ENCODE data around the gene MAST4. TPM values are rescaled to one million over a fixed set of nuclear protein-coding genes. Genes with fewer than 3 reads are reported as not detected.
A peak's percentile ranks its signal among the peaks of the same experiment; 100 is the strongest.

Gene MAST4
- total RNA-seq, 2 donors from 2014 or later: 50.4 to 60.6 TPM

DNA sequence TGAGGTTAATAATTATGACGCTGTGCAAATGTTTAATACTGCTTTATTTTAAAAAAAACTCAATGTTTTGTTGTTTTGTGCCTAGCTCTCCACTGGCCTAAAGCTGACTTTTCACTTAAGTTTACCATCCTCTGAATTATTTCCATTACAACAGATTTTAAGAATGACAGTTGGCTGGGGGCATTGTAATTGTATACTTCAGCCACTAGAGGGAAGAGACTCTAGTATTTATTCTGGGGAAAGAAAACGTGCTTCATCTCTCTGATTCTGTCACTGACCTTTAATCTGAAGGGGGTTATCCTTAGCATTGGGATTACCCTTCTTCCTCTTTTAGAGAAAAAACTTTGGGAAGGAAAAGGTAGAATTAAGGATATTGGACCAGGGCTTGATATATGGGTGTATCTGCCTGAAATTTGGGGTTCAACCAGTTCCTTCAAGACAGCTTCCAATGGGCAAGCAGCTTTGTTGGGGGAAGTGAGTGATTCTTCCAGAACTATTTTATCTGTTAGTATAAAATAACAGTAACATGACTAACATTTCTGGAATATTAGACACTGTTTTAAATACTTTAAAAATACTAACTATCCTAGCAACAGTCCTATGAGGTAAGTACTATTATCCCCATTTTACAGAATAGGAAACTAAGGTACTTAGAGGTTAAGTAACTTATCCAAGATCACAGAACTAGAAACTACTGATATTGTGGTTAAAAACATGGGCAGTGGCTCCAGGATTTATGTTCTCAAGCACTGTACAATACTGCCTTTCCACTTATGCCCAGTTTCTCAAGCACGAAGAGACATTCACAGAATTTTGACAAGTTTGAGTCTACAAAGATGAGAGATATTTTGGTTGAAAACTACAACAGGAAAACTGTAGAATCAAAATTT is 392.0 kb downstream of the MAST4 start:
- Histone ChIP-seq H3K4me1 (peaks cover 0 to 27% of the 10 kb centered on the region in 2 donors), H3K36me3 (no peaks in the 10 kb centered on the region), H3K4me3 (no peak overlapping the region), H3K27ac (no peak overlapping the region), H3K27me3 (no peaks in the 10 kb centered on the region), H3K9me3 (no peaks in the 10 kb centered on the region)
- no peak for DNase-seq (ENCODE audit: low spot score)
- TF ChIP-seq, protein P1, sequence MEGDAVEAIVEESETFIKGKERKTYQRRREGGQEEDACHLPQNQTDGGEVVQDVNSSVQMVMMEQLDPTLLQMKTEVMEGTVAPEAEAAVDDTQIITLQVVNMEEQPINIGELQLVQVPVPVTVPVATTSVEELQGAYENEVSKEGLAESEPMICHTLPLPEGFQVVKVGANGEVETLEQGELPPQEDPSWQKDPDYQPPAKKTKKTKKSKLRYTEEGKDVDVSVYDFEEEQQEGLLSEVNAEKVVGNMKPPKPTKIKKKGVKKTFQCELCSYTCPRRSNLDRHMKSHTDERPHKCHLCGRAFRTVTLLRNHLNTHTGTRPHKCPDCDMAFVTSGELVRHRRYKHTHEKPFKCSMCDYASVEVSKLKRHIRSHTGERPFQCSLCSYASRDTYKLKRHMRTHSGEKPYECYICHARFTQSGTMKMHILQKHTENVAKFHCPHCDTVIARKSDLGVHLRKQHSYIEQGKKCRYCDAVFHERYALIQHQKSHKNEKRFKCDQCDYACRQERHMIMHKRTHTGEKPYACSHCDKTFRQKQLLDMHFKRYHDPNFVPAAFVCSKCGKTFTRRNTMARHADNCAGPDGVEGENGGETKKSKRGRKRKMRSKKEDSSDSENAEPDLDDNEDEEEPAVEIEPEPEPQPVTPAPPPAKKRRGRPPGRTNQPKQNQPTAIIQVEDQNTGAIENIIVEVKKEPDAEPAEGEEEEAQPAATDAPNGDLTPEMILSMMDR (IDR thresholded peaks at IDR 0.05): peak; percentile 85 to 88

DNA sequence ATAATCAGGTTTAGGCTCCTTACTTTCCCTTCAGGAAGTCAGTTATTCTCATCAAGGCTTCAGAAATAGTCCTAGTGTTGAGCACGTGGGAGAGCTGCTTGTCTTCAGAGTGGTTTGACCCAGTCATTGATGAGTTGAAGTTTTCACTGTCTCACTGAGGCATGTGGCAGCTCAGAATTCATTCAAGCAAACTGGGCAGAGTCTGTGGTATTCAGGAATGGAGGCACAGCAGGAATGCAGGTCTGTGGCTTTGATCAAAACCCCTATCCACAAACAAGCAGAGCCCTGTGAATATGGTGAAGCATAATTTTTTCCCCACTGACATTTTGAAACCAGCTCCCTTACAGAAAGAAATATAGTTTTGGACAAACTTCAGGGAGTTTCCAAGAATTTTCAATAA is 393.1 kb downstream of the MAST4 start:
- TF ChIP-seq, protein P1 (IDR thresholded peaks at IDR 0.05): no peak
- Histone ChIP-seq H3K27ac (no peak overlapping the region), H3K4me3 (no peak overlapping the region), H3K4me1 (peaks cover 0 to 27% of the 10 kb centered on the region in 2 donors), H3K36me3 (no peaks in the 10 kb centered on the region), H3K27me3 (no peaks in the 10 kb centered on the region), H3K9me3 (no peaks in the 10 kb centered on the region)
- DNase-seq (ENCODE audit: low spot score): no peak

DNA sequence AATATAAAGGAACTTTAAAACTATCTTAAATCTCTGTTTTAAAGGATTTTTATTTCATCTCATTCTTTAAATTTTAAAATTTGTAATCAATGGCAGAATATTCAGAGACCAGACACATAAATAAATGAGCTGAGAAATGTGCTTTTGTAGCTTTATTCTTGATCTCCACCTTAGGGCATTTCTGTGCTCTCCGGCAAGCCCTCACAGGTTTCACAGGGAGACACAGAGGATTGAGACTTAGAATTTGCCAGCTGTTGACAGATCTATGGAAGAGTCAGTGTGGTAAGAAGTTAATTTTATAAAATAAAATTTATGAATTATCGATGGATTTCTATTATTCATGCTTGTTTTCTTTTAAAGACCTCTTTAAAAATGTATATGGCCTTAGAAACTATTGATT is 393.6 kb downstream of the MAST4 start:
- TF ChIP-seq, protein P1 (IDR thresholded peaks at IDR 0.05): no peak

DNA sequence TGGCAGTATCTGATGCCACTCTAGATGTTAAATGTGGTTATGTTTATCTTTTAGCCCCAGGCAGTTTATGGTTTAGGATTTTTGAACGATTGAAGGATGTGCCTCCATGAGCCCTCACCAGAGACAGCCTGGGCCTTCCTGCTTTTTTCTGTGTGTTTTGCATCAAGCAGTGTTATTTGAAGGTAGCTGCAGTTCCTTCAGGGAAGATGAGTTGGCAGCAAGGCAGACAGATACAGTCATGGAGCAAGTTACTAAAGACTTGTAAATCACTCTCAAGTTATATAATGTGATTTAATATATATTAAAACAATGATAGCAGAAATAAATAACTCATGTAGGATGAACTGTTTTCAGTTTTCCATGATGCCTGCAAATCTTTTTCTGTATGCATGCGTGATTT is 395.6 kb downstream of the MAST4 start:
- Histone ChIP-seq H3K27ac (no peak overlapping the region), H3K4me1 (peaks cover 0 to 14% of the 10 kb centered on the region in 2 donors), H3K9me3 (no peaks in the 10 kb centered on the region), H3K36me3 (no peaks in the 10 kb centered on the region), H3K27me3 (no peaks in the 10 kb centered on the region), H3K4me3 (no peak overlapping the region)
- DNase-seq (ENCODE audit: low spot score): no peak
- TF ChIP-seq, protein P1 (IDR thresholded peaks at IDR 0.05): no peak

More for the DNA sequence above, 393.6 kb downstream of the MAST4 start:
- no peaks in the 10 kb centered on the region for H3K9me3 ChIP-seq
- H3K36me3 ChIP-seq: no peaks in the 10 kb centered on the region
- H3K27me3 ChIP-seq: no peaks in the 10 kb centered on the region
- no peak overlapping the region for H3K27ac ChIP-seq
- H3K4me1 ChIP-seq: peaks cover 0 to 27% of the 10 kb centered on the region in 2 donors
- DNase-seq (ENCODE audit: low spot score): no peak
- no peak overlapping the region for H3K4me3 ChIP-seq

DNA sequence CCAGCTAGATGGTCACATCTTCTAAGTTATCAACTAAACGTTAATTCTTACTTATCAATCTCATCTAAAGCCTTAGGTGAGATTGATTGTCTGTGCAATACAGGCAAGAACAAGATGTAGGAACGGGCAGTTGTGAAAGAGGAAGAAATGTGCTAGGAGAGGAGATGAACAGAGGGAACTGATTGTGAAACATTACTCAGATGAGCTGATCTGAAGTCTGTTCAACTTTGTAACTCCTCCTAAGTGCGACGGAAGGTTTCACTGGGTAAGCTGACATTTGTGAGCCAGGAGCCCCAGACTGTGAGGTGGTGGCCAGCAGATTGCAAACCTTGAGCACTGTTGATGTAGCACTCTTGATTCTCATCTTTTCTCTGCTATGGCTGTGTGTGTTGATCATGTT is 396.4 kb downstream of the MAST4 start:
- no peak for DNase-seq (ENCODE audit: low spot score)
- Histone ChIP-seq H3K4me1 (peaks cover 0 to 8% of the 10 kb centered on the region in 2 donors), H3K9me3 (no peaks in the 10 kb centered on the region), H3K4me3 (no peak overlapping the region), H3K27me3 (no peaks in the 10 kb centered on the region), H3K27ac (no peak overlapping the region), H3K36me3 (no peaks in the 10 kb centered on the region)
- TF ChIP-seq, protein P1 (IDR thresholded peaks at IDR 0.05): no peak
